Fibroblast of lung (primary cell): ENCODE measurements around the gene PLA2G12B. TPM values are rescaled to one million over a fixed set of nuclear protein-coding genes. Genes with fewer than 3 reads are reported as not detected.

Experiments
- DNase-seq, 2 donors: peaks; one replicate each; pipeline versions ENCODE4 v3.0.0 to v3.0.0-alpha.2; 2010; ENCODE audit warnings: low read depth in 2 of 2
- H2AFZ ChIP-seq: 2 replicates; pipeline ENCODE4 v1.5.1; 2012; ENCODE audit warnings: low read length, control low read depth, inconsistent platforms
- H3K27ac ChIP-seq: 2 replicates; pipeline ENCODE4 v1.5.1; 2011; ENCODE audit warnings: low read length, control low read depth; ENCODE audit not compliant: insufficient read depth
- H3K27me3 ChIP-seq: 2 replicates; pipeline ENCODE4 v1.5.1; 2011; ENCODE audit warnings: mild to moderate bottlenecking, low read length; ENCODE audit not compliant: control insufficient read depth, insufficient read depth
- H3K36me3 ChIP-seq: 2 replicates; pipeline ENCODE4 v1.5.1; 2011; ENCODE audit warnings: low read length; ENCODE audit not compliant: control insufficient read depth, insufficient read depth
- H3K4me1 ChIP-seq: 2 replicates; pipeline ENCODE4 v1.5.1; 2011; ENCODE audit warnings: low read length; ENCODE audit not compliant: control insufficient read depth, insufficient read depth; ENCODE audit errors: extremely low read depth
- H3K4me2 ChIP-seq: 2 replicates; pipeline ENCODE4 v1.5.1; 2011; ENCODE audit warnings: low read length, control low read depth; ENCODE audit not compliant: insufficient read depth; ENCODE audit errors: extremely low read depth
- H3K4me3 ChIP-seq, 4 experiments: fragments of 200-600 bp in 1 of 4; sonication (generic) in 1 of 4; replicated peaks in 1 of 4; 2 replicates each; pipeline ENCODE4 v1.5.1; 2011 to 2016; ENCODE audit warnings: low read length in 4 of 4, low read depth in 3 of 4, mild to moderate bottlenecking in 3 of 4, control low read depth in 2 of 4, inconsistent platforms in 1 of 4, mixed read lengths in 1 of 4; ENCODE audit not compliant: insufficient read depth in 1 of 4; ENCODE audit errors: control extremely low read depth in 1 of 4
- H3K79me2 ChIP-seq: 2 replicates; pipeline ENCODE4 v1.5.1; 2012; ENCODE audit warnings: mild to moderate bottlenecking, low read length, inconsistent platforms; ENCODE audit not compliant: control insufficient read depth, insufficient read depth
- H3K9ac ChIP-seq: 2 replicates; pipeline ENCODE4 v1.5.1; 2011; ENCODE audit warnings: mild to moderate bottlenecking, low read length, control low read depth; ENCODE audit not compliant: insufficient read depth
- H3K9me3 ChIP-seq: 2 replicates; pipeline ENCODE4 v1.5.1; 2012; ENCODE audit warnings: low read depth, low read length; ENCODE audit not compliant: control insufficient read depth, insufficient read depth
- H4K20me1 ChIP-seq: 2 replicates; pipeline ENCODE4 v1.5.1; 2011; ENCODE audit warnings: low read length; ENCODE audit not compliant: control insufficient read depth, insufficient read depth; ENCODE audit errors: extremely low read depth
- CTCF ChIP-seq, 2 donors: IDR thresholded peaks in 1 of 2; conservative IDR thresholded peaks in 1 of 2; 1 replicate in 1 of 2; 2 replicates in 1 of 2; pipeline ENCODE4 v1.5.1; 2011 to 2012; ENCODE audit warnings: low read length in 2 of 2, control low read depth in 1 of 2, inconsistent platforms in 1 of 2, low read depth in 1 of 2, mild to moderate bottlenecking in 1 of 2
- EZH2 ChIP-seq: IDR thresholded peaks from 2 replicates; pipeline ENCODE4 v1.5.1; 2012; ENCODE audit warnings: low read length, control low read depth, mild to moderate bottlenecking; ENCODE audit errors: missing control alignments
- polyA plus RNA-seq, 2 donors: library from polyadenylated mRNA; depleted of rRNA in 1 of 2; stranded (reverse) in 1 of 2; unstranded in 1 of 2; fragments of >200 nt; gene quantifications; 2 replicates each; pipeline ENCODE4 v1.2.1, GENCODE V29; 2011 to 2012; ENCODE audit warnings: missing spikeins in 1 of 2
- total RNA-seq: library from RNA; depleted of rRNA; stranded (reverse); fragments of >200 nt; gene quantifications from 2 replicates; pipeline ENCODE4 v1.2.1, GENCODE V29; 2014

Gene PLA2G12B
- total and polyA plus RNA-seq, 2 donors (not counting 1 experiment from before 2014, with no cell fraction given), result not detected

- TF ChIP-seq EZH2 (no peak), CTCF (conservative IDR thresholded peaks at IDR 0.05 in 1 of 2, IDR thresholded peaks at IDR 0.05 in 1 of 2; ENCODE audit: low read depth in 1 of 2, low read length in 2 of 2) (no peak)
- Histone ChIP-seq H3K36me3 (no peaks in the 10 kb centered on the region), H3K4me2 (no peak overlapping the region), H3K9me3 (no peaks in the 10 kb centered on the region), H3K27me3 (peaks cover 8% of the 10 kb centered on the region), H3K9ac (no peak overlapping the region), H4K20me1 (no peaks in the 10 kb centered on the region), H3K27ac (no peak overlapping the region), H2AFZ (no peak overlapping the region), H3K4me3 (no peak overlapping the region), H3K79me2 (no peaks in the 10 kb centered on the region), H3K4me1 (no peaks in the 10 kb centered on the region)
- DNase-seq, result no peak
These were observed 2.4 kb downstream of the PLA2G12B start for GRCh38 chr10:72952189-72952588.

- H3K9me3 ChIP-seq, result no peaks in the 10 kb centered on the region
- no peaks in the 10 kb centered on the region for H4K20me1 ChIP-seq
- no peak overlapping the region for H3K9ac ChIP-seq
- no peak overlapping the region for H3K4me2 ChIP-seq
- no peaks in the 10 kb centered on the region for H3K79me2 ChIP-seq
- no peak for DNase-seq
- no peaks in the 10 kb centered on the region for H3K4me1 ChIP-seq
- TF ChIP-seq EZH2, result no peak
- no peak for TF ChIP-seq CTCF (conservative IDR thresholded peaks at IDR 0.05 in 1 of 2, IDR thresholded peaks at IDR 0.05 in 1 of 2; ENCODE audit: low read depth in 1 of 2, low read length in 2 of 2)
- no peaks in the 10 kb centered on the region for H3K36me3 ChIP-seq
- no peak overlapping the region for H2AFZ ChIP-seq
- H3K4me3 ChIP-seq, result no peak overlapping the region
- peaks cover 8% of the 10 kb centered on the region for H3K27me3 ChIP-seq
- H3K27ac ChIP-seq, result no peak overlapping the region
These were observed 2.8 kb downstream of the PLA2G12B start for GRCh38 chr10:72951760-72952159.

GRCh38 chr10:72948762-72949161 lies 5.8 kb downstream of the PLA2G12B start:
- H3K4me1 ChIP-seq, result no peaks in the 10 kb centered on the region
- peaks cover 12% of the 10 kb centered on the region for H3K27me3 ChIP-seq
- H3K4me3 ChIP-seq, result no peak overlapping the region
- no peak for DNase-seq
- H4K20me1 ChIP-seq, result no peaks in the 10 kb centered on the region
- no peak overlapping the region for H2AFZ ChIP-seq
- H3K4me2 ChIP-seq, result no peak overlapping the region
- no peak overlapping the region for H3K27ac ChIP-seq
- no peaks in the 10 kb centered on the region for H3K36me3 ChIP-seq
- H3K9ac ChIP-seq, result no peak overlapping the region
- TF ChIP-seq EZH2 (no peak), CTCF (conservative IDR thresholded peaks at IDR 0.05 in 1 of 2, IDR thresholded peaks at IDR 0.05 in 1 of 2; ENCODE audit: low read depth in 1 of 2, low read length in 2 of 2) (no peak)
- H3K79me2 ChIP-seq, result no peaks in the 10 kb centered on the region
- H3K9me3 ChIP-seq, result no peaks in the 10 kb centered on the region
